Adipose tissue (tissue), 3 donors: ENCODE data around the gene SLC24A3. TPM values are rescaled to one million over a fixed set of nuclear protein-coding genes. Genes with fewer than 3 reads are reported as not detected.

ENCODE experiments used
- H3K27ac ChIP-seq: one replicate; pipeline ENCODE4 v1.5.1; 2013; ENCODE audit warnings: low read depth, low read length
- WGBS, 3 donors: extraction: QIAGEN DNeasy Blood & Tissue Kit; methylation state at CpG; one replicate each; pipeline ENCODE4 v1.1.7; 2013; 5-methylcytosine and 5-hydroxymethylcytosine counted together
- polyA plus RNA-seq, 3 donors: library from polyadenylated mRNA; stranded (reverse); fragments of 200-250 nt; gene quantifications; one replicate each; pipeline ENCODE4 v1.2.3, GENCODE V29; 2013
- donor health status: healthy with polysubstance abuse.
- donor health status: Bipolar disorder and iron deficiency.
- donor health status: healthy.

SLC24A3 gene
- polyA plus RNA-seq, 3 donors = 0.86 to 11.5 (median 6.5) TPM

DNA sequence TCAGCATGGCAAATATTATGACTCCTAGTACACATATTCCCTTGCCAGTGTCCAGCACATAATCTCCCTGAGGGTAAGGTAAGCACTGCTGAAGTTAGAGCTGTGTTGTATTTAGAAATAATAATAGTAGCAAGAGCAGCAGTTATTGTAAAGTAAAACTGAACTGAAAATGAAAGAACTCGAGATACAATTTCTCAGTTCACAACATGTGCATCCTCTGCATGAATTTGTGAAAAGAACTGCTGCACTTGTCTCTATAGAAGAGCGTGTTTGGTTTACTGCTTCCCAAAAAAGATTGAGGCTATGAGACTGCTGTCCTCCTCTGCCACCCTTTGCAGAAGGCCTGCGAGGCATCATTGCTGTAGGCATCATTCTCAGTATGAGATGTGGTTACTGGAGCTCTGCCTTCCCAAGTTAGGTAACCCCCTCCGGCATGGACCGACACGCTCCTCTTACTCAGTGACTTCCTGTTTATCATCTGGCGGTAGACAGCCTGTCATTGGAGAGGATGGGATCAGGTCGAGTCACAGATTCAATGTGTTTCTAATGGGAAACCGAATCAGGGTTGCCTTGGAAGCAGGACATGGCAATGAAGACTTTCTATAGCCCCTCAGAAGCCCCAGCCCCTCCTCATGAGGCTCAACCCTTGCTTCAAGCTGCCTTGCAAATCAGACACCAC lies 48.1 kb downstream of the SLC24A3 start:
- 50 to 63% (median 60%) methylated on average over 9 of the region's 9 CpGs for WGBS, 3 donors
- no peak overlapping the region for H3K27ac ChIP-seq

DNA sequence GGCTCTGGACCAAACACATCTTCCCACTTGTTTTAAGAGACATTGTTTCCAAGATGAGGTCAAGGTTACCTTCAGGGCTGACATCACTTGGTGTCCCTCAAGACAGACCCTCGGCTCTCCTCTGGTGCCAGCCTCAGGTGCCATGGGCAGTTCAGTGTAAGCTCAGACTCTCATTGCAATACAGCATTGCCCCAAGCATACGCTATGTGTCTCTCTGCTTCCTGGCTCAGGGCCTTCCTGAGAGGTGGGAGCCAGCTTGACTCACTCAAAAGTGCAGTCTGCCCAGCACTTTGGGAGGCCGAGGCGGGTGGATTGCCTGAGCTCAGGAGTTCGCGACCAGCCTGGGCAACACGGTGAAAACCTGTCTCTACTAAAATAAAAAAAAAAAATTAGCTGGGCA lies 51.7 kb downstream of the SLC24A3 start:
- H3K27ac ChIP-seq = no peak overlapping the region
- 85 to 93% (median 89%) methylated on average over 7 of the region's 7 CpGs for WGBS, 3 donors

DNA sequence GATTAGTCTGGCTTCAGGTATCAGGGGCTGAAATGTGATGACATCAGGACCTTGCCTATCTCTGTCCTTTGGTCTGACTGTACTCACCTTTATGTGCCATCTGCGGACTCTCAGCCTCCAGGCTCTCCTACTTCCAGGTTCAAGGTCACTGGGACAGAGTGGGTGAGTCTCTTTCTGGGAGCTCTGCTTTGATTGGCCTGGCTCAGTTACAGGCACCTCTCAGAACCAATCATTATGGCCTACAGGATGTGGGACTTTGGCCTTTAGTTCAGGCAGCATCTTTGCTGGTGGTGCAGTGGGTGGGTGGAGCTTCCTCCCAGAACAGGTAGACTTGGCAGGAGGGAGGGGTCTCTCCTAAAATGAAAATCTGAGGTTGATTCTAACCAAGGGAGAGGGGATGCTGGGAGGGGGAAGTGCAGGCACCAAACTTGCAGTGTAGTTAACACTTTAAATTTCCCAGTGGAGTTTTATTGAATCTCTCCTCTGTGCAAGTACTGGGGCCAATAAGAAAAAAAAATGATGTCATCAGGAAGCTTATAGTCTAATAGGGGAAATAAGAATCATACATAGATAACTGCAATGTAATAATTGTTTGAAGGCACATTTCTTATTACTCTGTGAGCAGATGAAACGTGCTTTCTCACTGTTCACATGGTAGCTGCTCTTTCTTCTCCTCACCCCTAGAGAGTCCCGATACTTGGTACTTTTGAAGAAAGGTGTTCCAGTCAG lies 53.4 kb downstream of the SLC24A3 start:
- no peak overlapping the region for H3K27ac ChIP-seq
- 74 to 94% (median 90%) methylated on average over 3 of the region's 3 CpGs for WGBS, 3 donors

DNA sequence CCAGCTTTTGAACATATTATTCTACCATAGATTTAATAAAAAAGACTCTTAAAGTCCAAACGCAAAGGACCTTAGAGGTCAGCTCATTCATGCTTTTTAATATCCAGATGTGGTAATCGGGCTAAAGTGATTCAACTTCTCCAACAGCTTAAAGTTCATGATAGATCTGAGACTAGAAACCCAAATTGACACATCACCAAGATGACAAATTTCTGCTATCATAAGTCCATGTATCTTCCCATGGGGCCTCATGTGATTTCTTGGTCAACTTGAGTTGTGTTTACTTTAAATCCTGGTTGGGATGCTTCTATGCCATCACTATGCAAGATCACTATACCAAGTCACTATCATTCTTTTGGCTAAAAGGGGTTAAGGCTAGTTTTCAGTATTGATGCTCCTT lies 56.0 kb downstream of the SLC24A3 start:
- no peak overlapping the region for H3K27ac ChIP-seq
- 86 to 96% (median 92%) methylated on average over 2 of the region's 2 CpGs for WGBS, 3 donors

DNA sequence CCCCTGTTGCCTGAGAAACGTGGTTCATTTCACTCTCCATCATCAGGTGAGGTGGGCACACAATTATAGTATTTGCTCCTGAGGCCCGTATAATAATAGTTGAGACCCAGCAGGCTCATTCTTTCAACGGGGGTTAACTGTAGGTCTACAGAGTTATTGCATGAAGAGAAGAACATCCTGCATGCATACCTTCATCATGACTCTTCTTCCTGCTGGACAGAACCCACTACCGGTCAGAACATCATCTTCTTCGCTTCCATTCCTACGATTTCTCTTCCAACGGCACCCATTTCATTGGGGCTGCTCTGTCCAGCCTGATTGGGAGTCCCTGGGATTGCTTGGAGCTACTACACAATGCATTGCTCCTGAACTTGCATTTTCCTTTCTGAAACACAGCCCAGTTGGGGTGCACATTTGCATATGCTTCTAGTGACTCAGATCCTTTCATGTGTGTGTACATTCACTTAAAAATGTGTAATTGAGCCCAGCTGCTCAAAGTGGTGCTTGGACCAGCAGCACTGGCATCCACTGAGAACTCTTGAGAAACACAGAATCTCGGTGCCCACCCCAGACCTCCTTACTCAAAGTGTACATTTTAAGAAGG lies 57.4 kb downstream of the SLC24A3 start:
- H3K27ac ChIP-seq = no peak overlapping the region
- WGBS, 3 donors = 81 to 92% (median 83%) methylated on average over 8 of the region's 8 CpGs

DNA sequence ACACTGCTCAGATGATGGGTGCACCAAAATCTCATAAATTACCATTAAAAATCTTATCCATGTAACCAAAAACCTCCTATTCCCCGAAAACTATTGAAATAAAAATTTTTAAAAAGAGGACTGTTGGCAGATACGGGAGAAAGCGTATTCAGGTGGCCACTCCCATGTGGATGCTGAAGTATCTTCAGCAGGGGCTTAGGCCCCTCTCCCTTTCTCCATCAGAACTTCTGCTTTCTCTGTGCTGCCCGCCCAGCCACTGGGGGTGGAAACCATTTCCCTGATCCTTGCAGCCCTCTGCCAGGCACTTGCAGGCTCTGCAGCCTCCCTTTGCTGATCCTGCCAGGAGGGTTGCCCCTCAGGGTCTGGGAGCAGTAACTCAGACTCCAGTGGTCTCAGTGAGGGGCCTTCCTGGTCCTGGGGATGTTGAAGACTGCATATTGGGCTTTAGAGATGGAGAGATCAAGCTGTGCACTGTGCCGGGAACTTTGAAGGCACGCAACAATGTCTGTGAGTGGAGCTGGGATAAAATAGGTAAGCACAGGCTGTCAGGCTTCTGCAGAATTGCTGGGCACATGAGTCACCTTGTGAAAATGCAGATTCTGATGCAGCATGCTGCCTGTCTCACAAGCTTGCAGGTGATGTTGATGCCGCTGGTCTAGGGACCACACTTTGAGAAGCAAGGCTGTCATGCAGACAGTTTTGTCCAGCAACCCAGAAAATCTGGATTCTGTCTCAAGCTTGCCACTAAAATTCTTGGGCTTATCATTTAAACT lies 59.6 kb downstream of the SLC24A3 start:
- no peak overlapping the region for H3K27ac ChIP-seq
- 82 to 87% (median 87%) methylated on average over 7 of the region's 7 CpGs for WGBS, 3 donors

DNA sequence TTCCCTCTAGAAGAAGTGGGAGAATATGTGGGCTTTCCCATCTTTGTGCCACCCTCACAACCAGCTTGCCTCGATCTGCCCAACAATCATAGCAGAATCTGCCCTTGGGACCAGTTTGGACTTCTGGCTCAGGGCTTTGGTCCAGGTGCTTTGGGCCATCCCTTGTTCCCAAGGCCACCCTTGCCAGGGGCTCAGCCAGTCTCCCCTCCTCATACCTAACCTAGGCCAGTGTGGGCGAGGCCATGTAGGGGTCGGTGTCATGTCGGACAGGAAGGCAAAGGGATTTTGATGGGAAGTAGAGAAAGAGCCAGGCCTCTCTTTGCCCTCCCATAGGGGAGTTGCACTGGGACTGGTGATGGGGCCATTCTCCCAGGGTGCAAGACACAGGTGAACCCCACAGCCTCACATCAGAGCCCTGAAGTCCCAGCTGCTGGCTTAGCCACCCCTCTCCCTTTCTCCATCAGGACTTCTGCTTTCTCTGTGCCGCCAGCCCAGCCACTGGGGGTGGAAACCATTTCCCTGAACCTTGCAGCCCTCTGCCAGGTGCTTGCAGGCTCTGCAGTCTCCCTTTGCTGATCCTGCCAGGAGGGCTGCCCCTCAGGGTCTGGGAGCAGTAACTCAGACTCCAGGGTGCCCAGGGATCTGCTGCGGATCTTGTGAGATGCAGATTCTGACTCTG lies 60.7 kb downstream of the SLC24A3 start:
- no peak overlapping the region for H3K27ac ChIP-seq
- WGBS, 3 donors = 84 to 85% (median 84%) methylated on average over 6 of the region's 6 CpGs

DNA sequence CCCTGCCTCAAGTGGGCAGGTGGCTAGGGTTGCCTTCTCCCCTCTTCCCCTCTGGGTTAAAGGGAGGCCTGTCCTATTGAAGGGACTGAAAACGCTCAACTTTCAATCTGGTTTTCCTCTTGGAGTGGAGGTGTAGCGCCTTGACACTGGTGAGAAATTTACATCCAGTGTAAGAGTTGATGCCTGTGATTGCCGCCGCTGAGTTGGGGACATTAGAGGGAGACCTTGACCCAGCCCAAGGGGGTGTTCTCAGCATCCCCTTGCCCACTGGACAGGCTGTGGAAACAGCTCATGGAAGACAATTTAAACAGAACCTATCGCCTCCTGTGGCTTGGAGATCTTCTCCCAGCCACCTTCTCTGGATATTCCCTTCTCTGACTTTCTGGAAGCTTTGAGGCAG lies 61.6 kb downstream of the SLC24A3 start:
- 84 to 92% (median 91%) methylated on average over 5 of the region's 5 CpGs for WGBS, 3 donors
- no peak overlapping the region for H3K27ac ChIP-seq

DNA sequence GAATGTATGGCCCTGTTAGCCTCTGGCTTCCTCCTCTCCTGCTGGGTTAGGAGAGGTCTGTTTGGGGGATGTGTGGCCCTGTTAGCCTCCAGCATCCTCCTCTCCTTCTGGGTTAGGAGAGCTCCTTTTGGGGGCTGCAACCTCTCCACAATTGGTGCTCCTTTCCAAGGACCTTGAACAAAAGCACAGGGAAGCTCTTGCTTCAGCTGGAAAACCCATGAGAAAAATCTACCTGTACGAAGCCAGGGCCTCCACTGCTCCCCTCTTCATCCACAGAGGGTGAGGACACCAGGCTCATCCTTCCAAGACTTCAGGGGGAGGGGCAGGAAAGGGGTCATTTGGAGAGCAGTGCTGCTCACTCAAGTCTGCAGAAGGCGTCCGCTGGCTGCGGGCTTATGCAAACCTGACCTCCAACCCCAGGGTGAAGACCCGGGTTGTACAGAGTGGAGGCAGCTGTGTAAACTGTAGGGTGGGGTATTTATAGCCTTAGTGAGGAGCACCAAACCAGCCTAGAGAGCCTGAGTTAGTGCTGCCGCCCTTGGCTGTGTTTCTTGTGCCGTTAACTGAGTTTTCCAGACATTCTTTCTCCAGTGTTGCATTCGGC lies 62.1 kb downstream of the SLC24A3 start:
- H3K27ac ChIP-seq = no peak overlapping the region
- WGBS, 3 donors = 45 to 69% (median 63%) methylated on average over 8 of the region's 8 CpGs

DNA sequence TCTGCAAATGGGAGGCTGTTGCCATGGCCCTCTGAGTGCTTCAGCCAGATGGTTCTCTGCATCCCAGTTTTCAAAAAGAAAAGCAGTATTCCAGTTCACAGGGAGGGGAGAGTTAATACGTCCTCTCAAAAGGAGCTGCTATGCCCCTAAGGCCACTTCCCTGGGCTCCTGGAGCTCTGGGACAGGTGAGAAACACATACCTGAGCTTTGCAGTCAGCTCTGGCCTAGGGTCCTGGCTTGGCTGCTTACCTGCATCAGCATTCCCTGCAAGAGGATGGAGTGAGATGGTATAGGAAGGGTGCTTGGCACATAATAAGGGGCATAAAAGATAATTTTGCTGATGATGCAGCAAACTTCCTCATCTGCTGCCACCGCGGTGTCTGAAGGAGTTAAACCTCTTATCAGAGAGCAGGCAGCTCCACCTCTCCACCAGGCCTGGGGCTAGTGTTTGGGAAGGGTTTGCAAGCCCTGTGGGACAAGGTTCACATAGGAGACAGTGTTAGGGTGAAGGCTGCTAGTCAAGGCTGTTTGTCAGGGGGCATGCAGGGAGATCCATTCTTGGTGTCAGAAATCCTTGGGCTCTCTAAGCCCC lies 62.7 kb downstream of the SLC24A3 start:
- 22 to 32% (median 30%) methylated on average over 3 of the region's 3 CpGs for WGBS, 3 donors
- H3K27ac ChIP-seq = no peak overlapping the region

DNA sequence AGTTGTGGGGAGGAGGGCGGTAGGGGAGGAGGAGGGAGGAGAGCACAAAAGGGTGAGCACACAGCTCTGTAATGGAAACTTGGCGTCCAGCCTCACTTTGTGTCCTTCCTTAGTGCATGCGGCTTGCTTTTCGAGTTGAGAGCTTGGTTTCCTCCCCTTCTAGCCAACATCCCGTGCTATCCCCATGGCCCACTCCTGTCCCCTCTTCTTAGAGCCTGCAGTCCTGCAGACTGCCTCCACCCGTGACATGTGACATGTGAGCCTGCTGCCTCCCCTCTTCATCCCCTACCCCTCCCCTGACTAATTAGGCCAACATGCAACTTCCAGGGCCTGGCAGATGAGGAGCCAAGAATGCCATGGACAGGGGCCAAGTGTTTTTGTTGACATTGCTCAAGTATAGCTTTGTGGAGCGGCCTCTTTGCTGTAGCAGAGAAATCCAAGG lies 63.2 kb downstream of the SLC24A3 start:
- no peak overlapping the region for H3K27ac ChIP-seq
- 10 to 33% (median 11%) methylated on average over 7 of the region's 7 CpGs for WGBS, 3 donors

DNA sequence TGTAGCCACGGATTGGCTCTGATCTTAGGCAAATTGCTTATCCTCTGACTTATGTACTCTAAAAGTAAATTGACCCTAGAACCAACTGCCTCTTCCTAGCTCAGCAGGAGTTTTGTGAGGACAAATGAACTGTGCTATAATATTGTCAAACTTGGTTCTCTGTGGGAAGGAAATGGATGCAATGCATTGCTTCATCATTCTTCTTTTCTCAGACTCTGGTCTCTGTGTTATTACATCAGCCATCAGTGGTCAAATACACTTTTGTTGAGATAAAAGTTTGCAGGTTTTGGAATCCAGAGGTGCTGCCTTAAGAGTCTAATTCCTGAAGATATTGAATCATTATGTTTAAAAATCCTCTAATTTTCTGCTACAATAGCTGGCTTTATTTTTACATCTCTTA lies 64.9 kb downstream of the SLC24A3 start:
- no peak overlapping the region for H3K27ac ChIP-seq
- 44 to 76% (median 47%) methylated on average over 1 of the region's 1 CpG for WGBS, 3 donors

DNA sequence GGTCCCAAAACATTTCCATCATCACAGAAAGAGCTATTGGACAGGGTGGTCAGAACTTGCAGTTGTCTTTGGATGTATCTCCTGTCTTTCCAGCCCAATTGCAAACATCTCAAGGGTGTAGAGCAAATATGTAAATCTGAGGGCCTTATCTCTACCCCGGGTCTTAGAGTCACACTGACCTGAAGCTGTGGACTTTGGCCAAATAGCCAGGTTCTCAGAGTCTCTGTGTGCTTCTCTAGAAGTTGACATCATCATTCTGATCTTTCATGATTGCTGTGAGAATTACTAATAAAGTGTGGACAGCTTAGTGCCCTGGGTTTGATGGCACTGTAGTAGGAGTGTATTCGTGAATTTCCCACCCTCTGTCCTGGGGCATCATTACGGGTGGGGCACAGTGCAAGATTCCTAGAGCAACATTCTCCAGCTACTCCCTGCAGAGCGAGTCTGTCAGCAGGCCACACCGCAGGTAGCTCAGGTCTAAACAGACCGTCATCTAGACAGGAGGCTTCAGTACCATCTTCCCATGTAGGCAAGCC lies 71.1 kb downstream of the SLC24A3 start:
- 63 to 89% (median 86%) methylated on average over 6 of the region's 6 CpGs for WGBS, 3 donors
- no peak overlapping the region for H3K27ac ChIP-seq

DNA sequence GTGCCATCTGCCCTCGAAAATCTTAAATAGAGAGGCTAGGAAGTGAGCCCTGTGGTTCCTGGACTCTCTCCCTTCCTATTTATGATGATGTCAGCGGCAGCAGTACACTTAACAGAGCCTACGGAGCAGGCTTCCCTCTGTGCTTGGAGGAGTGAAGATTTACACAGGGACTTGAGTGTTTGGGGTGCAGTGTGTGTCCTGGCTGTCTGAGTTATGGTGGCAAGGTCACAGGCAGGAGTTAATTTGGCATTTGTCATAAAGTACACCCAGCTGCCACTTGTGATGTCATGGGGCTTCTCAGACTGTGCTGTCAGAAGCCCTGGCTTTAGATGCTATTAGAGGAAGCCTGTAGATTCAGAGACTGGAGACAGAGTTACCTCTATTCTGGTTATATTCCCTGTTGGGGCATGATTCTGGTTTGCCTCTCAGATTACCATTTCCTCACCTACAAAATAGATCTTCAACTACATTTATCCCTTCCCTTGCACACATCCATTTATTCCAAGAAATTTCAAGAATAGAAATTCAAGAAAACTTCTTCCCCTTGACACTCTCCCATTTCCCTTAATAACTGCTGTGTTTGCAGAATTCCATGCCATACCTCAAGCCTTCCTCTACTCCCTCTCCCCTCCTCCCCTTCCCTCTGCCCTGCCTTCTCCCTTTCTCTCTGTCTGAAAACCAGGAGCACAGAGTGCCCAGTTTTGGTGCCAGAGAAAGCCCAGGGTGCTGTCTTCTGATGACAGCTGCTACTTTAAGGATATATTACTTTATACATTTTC lies 72.1 kb downstream of the SLC24A3 start:
- no peak overlapping the region for H3K27ac ChIP-seq
- WGBS, 3 donors = 42 to 51% (median 49%) methylated on average over 3 of the region's 3 CpGs

DNA sequence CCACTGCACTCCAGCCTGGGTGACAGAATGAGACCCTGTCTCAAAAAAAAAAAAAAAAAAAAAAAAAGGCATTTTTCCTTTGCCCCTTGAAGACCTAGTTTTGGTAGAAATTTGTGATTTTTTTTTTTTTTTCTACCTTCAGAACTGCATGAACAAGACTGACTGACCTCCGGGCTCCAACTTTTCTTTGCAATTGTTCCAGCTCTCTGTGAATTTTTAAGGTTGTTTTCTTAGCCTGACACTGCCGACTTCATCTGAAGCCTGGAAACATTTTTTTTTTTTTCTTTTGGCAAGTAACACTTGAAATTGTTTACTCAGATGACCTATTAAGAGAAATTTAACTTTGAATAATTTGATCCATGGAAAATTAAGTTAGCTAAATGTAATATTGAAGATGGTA lies 73.0 kb downstream of the SLC24A3 start:
- WGBS, 3 donors = 45 to 54% (median 50%) methylated on average over 2 of the region's 2 CpGs
- no peak overlapping the region for H3K27ac ChIP-seq

DNA sequence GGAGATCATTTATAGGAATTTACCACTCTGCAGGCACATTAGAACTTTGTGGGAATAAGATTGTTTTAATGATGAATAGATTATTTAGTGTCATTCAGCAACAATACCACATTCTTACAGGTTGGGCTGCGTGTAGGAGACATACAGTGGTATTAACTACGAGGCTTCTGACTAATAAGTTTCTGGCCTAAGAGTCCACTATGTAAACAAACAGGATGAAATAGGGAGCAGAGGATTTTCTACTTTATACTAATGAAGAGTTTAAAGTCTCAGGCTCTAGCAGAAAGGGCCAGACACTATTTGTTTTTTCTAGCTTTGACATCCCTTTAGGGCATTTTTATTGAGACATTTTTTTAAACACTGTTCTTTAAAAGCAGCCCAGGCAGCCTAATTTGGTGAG lies 75.6 kb downstream of the SLC24A3 start:
- H3K27ac ChIP-seq = no peak overlapping the region
- 42 to 64% (median 57%) methylated on average over 2 of the region's 2 CpGs for WGBS, 3 donors

DNA sequence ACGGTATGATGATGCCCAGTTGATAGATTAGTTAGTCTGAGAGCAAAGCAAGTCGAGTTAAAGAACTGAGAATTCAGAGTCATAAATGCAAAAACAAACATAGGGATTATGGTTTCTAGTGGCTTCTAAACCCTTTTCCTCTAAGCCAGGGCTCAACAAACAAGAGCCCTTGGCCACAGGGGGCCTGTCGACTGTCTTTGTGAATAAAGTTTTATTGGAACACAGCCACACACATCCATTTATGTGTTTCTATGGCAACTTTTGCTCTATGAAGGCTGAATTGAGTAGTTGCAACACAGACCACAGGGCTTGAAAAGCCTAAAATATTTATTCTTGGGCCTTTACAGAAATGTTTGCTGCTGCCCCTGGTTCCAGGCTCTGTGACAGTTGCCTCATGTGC lies 76.2 kb downstream of the SLC24A3 start:
- 44 to 64% (median 64%) methylated on average over 3 of the region's 3 CpGs for WGBS, 3 donors
- no peak overlapping the region for H3K27ac ChIP-seq
